ENCODE data around the gene MARCHF11.

GRCh38 chr5:16140944-16141343 is 38.6 kb downstream of the MARCHF11 start:
- TF ChIP-seq EZH2 (IDR thresholded peaks at IDR 0.05; ENCODE audit: insufficient read depth, poor library complexity, severe bottlenecking) (no peak), EZH2phosphoT487 (IDR thresholded peaks at IDR 0.05; ENCODE audit: insufficient read depth, low read depth) (no peak)

Data from GM23248 (cell line).